Suprapubic skin (tissue), 4 donors: Measurements from ENCODE around the gene SBSN. TPM values are rescaled to one million over a fixed set of nuclear protein-coding genes. Genes with fewer than 3 reads are reported as not detected.
"Not testable (repeated sequence)": the region's sequence is repeated elsewhere in the genome, so short reads cannot be mapped to it uniquely, and the experiment has no call there.

Source experiments
- DNase-seq, 2 donors: peaks; one replicate each; pipeline ENCODE4 v3.0.0-alpha.2; 2019; ENCODE audit warnings: low spot score in 2 of 2
- H3K27ac ChIP-seq: fragments of 200-600 bp; sonication (generic); one replicate; pipeline ENCODE4 v1.5.1; 2019
- H3K27me3 ChIP-seq: fragments of 200-600 bp; sonication (generic); one replicate; pipeline ENCODE4 v1.5.1; 2019
- H3K36me3 ChIP-seq: fragments of 200-600 bp; sonication (generic); one replicate; pipeline ENCODE4 v1.5.1; 2019
- H3K4me1 ChIP-seq: fragments of 200-600 bp; sonication (generic); one replicate; pipeline ENCODE4 v1.5.1; 2019
- H3K4me3 ChIP-seq: fragments of 200-600 bp; sonication (generic); one replicate; pipeline ENCODE4 v1.5.1; 2019; ENCODE audit warnings: mild to moderate bottlenecking
- H3K9me3 ChIP-seq: fragments of 200-600 bp; sonication (generic); one replicate; pipeline ENCODE4 v1.5.1; 2019
- EP300 ChIP-seq: sonication (generic); formaldehyde crosslinking; IDR thresholded peaks from one replicate; pipeline ENCODE4 v1.6.1; 2017; ENCODE audit warnings: antibody characterized with exemption
- POLR2A ChIP-seq, 2 donors: fragments of 450-650 bp; IDR thresholded peaks; one replicate each; pipeline ENCODE4 v1.6.1; 2017; ENCODE audit warnings: antibody characterized with exemption in 2 of 2, mild to moderate bottlenecking in 2 of 2, moderate library complexity in 2 of 2
- POLR2AphosphoS5 ChIP-seq, 3 donors: sonication (generic); formaldehyde crosslinking; IDR thresholded peaks; one replicate each; pipeline ENCODE4 v1.6.1; 2017; ENCODE audit warnings: antibody characterized with exemption in 3 of 3
- WGBS: methylation state at CpG from one replicate; pipeline ENCODE4 v1.1.5; 2018; 5-methylcytosine and 5-hydroxymethylcytosine counted together
- total RNA-seq, 4 donors: library from RNA; depleted of rRNA; stranded (reverse); fragments of >200 nt; gene quantifications; one replicate each; pipeline ENCODE4 v1.1.0, GENCODE V29; 2016
- TF ChIP-seq, protein P1 (sequence below), 2 donors: fragments of 200-600 bp in 1 of 2; fragments of 450-650 bp in 1 of 2; sonication (generic) in 1 of 2; IDR thresholded peaks; one replicate each; pipeline ENCODE4 v1.5.1; 2016 to 2019; ENCODE audit warnings: antibody characterized with exemption in 2 of 2, mild to moderate bottlenecking in 1 of 2, moderate library complexity in 1 of 2

SBSN gene
- total RNA-seq, 4 donors from 2014 or later, result 308 to 1,594 (median 1,430) TPM

DNA sequence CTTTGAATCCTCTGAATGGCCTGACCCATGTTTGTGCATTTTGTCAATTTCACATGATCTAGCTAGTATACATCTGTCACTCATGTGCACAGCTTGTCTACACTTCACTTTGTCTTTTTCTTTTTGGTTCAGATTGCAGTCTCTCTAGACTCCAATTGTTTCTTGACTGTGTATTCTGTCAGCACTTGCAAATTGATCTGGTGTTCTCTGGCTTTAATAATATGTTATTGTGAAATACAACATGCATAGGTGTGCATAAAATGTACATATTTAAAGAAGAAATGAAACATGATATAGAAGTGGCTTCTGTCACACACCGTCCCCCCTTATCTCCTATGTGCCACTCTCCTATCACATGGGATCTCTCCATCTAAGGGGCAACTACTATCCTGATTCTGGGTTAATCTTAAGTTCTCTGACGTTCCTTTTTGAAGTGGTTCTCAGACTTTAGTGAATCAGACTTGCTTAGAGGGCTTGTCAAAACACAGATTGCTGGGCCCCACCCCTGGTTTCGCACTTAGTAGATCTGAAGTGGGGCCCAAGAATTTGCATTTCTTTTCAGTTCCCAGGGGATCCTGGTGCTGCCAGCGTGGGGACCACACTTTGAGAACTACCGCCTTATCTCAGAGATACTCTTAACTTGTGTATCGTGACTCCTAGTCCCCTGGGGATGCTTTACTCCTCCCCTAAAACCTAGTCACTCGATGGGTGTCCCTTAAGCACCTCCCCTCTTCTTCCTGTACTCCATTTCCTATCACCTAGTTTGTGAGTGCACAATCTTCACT, 43.7 kb downstream of the SBSN start:
- Histone ChIP-seq H3K27me3 (no peaks in the 10 kb centered on the region), H3K27ac (no peak overlapping the region), H3K4me1 (peaks cover 2% of the 10 kb centered on the region), H3K36me3 (no peaks in the 10 kb centered on the region), H3K4me3 (no peak overlapping the region), H3K9me3 (no peaks in the 10 kb centered on the region)
- TF ChIP-seq, protein P1, sequence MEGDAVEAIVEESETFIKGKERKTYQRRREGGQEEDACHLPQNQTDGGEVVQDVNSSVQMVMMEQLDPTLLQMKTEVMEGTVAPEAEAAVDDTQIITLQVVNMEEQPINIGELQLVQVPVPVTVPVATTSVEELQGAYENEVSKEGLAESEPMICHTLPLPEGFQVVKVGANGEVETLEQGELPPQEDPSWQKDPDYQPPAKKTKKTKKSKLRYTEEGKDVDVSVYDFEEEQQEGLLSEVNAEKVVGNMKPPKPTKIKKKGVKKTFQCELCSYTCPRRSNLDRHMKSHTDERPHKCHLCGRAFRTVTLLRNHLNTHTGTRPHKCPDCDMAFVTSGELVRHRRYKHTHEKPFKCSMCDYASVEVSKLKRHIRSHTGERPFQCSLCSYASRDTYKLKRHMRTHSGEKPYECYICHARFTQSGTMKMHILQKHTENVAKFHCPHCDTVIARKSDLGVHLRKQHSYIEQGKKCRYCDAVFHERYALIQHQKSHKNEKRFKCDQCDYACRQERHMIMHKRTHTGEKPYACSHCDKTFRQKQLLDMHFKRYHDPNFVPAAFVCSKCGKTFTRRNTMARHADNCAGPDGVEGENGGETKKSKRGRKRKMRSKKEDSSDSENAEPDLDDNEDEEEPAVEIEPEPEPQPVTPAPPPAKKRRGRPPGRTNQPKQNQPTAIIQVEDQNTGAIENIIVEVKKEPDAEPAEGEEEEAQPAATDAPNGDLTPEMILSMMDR (IDR thresholded peaks at IDR 0.05), result no peak
- TF ChIP-seq POLR2A (IDR thresholded peaks at IDR 0.05) (no peak), EP300 (no peak), POLR2AphosphoS5 (IDR thresholded peaks at IDR 0.05) (no peak)
- 62% methylated on average over 7 of the region's 7 CpGs for WGBS
- DNase-seq, result no peak

DNA sequence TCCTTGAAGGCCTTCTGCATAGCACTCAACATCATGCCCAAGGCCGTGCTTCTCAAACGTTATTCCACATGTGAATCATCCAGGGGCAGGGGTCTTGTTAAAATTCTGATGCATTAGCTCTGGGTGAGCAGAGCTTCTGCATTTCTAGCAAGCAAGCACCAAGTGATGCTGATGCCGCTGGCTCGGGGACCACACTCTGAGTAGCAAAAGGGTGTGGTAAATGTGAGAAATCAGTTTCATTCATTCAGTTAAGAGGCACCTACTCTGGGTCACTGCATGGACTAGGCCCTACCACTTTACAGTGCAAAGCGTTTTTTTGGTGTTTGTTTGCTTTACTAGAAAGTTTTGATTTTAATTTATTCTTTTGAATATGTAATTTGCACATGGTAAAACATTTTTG, 45.0 kb downstream of the SBSN start:
- peaks cover 12% of the 10 kb centered on the region for H3K4me1 ChIP-seq
- DNase-seq, result no peak
- H3K27ac ChIP-seq, result no peak overlapping the region
- no peaks in the 10 kb centered on the region for H3K9me3 ChIP-seq
- 71% methylated on average over 5 of the region's 5 CpGs for WGBS
- no peaks in the 10 kb centered on the region for H3K27me3 ChIP-seq
- no peak overlapping the region for H3K4me3 ChIP-seq
- TF ChIP-seq POLR2AphosphoS5 (IDR thresholded peaks at IDR 0.05) (no peak), POLR2A (IDR thresholded peaks at IDR 0.05) (no peak), EP300 (no peak)
- TF ChIP-seq, protein P1 (IDR thresholded peaks at IDR 0.05), result no peak
- no peaks in the 10 kb centered on the region for H3K36me3 ChIP-seq

DNA sequence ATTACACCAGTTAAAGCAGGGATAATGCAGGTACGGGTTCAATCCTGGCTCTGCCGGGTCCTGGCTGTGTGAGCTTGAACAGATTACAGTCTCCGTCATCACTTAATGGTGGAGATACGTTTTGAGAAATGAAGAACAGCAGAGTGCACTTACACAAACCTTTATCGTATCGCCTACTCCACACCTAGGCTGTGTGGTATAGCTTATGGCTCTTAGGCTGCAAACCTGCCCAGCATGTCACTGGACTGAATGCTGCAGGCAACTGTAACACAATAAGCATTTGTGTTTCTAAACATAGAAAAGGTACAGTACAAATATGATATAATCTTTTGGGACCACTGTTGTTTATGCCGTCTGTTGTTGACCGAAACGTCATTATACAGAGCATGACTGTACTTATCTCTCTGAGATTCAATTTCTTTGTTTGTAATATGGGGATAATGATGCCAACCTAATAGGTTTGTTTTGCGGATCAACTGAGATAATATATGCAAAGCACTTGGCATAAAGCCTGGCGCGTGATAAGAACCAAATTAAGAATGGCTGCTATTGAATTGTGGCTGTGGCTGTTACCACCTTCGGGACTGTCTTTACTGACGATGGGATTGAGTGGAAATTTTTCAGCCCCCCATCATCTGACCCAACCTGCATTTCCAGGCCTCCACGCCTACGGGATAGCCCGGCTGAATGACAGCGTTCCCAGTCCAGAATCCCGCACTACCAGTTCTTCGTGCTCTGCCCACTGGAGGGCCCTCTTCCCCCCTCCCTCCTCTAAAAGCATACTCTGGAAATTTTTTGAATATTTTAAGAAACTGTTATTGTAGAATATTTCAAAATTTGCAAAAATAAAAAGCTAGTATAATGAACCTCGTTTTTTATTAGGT, 49.1 kb downstream of the SBSN start:
- Histone ChIP-seq H3K27me3 (no peaks in the 10 kb centered on the region), H3K4me1 (peaks cover 9% of the 10 kb centered on the region), H3K36me3 (no peaks in the 10 kb centered on the region), H3K27ac (peak overlapping the region; percentile 19), H3K4me3 (no peak overlapping the region), H3K9me3 (no peaks in the 10 kb centered on the region)
- no peak for DNase-seq
- TF ChIP-seq POLR2AphosphoS5 (IDR thresholded peaks at IDR 0.05) (no peak), POLR2A (IDR thresholded peaks at IDR 0.05) (no peak), EP300 (no peak)
- TF ChIP-seq, protein P1 (IDR thresholded peaks at IDR 0.05), result no peak
- 54% methylated on average over 21 of the region's 21 CpGs for WGBS

- no peaks in the 10 kb centered on the region for H3K27me3 ChIP-seq
- no peaks in the 10 kb centered on the region for H3K9me3 ChIP-seq
- 62% methylated on average over 4 of the region's 4 CpGs for WGBS
- no peak overlapping the region for H3K27ac ChIP-seq
- no peak overlapping the region for H3K4me3 ChIP-seq
- peaks cover 9% of the 10 kb centered on the region for H3K4me1 ChIP-seq
- TF ChIP-seq, protein P1 (IDR thresholded peaks at IDR 0.05), result no peak
- TF ChIP-seq EP300, result no peak
- no peak for DNase-seq
- H3K36me3 ChIP-seq, result no peaks in the 10 kb centered on the region
Measured at GRCh38 chr19:35476149-35476548, 52.0 kb downstream of the SBSN start.

DNA sequence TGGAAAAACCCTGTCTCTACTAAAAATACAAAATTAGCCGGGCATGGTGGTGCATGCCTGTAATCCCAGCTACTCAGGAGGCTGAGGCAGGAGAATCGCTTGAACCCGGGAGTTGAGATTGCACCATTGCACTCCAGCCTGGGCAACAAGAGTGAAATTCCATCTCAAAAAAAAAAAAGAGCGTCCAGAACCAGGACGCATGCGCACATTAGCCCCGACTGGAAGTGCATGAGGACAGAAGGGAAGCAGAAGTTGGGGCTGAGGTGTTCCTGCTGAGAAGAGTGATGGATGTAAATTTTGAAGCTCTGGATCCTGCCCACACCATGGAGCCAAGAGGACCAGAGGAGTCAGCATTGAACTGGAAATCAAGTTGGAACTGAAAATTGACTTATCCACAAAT, 53.5 kb downstream of the SBSN start:
- not testable (repeated sequence) for H3K4me3 ChIP-seq, H3K4me1 ChIP-seq, H3K27me3 ChIP-seq, H3K27ac ChIP-seq, H3K9me3 ChIP-seq, H3K36me3 ChIP-seq, DNase-seq
- 96% methylated on average over 7 of the region's 7 CpGs for WGBS
